Aorta (tissue), 5 donors: ENCODE data around the gene SYNGR2. TPM values are rescaled to one million over a fixed set of nuclear protein-coding genes. Genes with fewer than 3 reads are reported as not detected.

Experiments
- ATAC-seq: fragments of 200-7000 bp; cut with Tn5 transposase; one replicate; pipeline ENCODE4 v1.9.1; 2022; ENCODE audit warnings: moderate library complexity; ENCODE audit not compliant: low FRiP score
- DNase-seq, 2 donors: peaks; one replicate each; pipeline ENCODE4 v3.0.0-alpha.2; 2020
- H3K27ac ChIP-seq, 2 donors: one replicate each; pipeline ENCODE4 v1.5.1; 2013; ENCODE audit warnings: low read length in 2 of 2, mild to moderate bottlenecking in 2 of 2, moderate library complexity in 2 of 2, control low read depth in 1 of 2, inconsistent platforms in 1 of 2, low read depth in 1 of 2
- H3K27me3 ChIP-seq, 2 donors: one replicate each; pipeline ENCODE4 v1.6.1; 2013; ENCODE audit warnings: control low read depth in 1 of 2, low read length in 1 of 2, mild to moderate bottlenecking in 1 of 2, moderate library complexity in 1 of 2; ENCODE audit not compliant: insufficient read depth in 2 of 2, control insufficient read depth in 1 of 2
- H3K36me3 ChIP-seq, 2 donors: one replicate each; pipeline ENCODE4 v1.6.1; 2013; ENCODE audit warnings: control low read depth in 1 of 2, low read length in 1 of 2, mild to moderate bottlenecking in 1 of 2; ENCODE audit not compliant: insufficient read depth in 2 of 2, control insufficient read depth in 1 of 2
- H3K4me1 ChIP-seq, 2 donors: one replicate each; pipeline ENCODE4 v1.6.1; 2013; ENCODE audit warnings: low read length in 2 of 2, control low read depth in 1 of 2, mild to moderate bottlenecking in 1 of 2, moderate library complexity in 1 of 2; ENCODE audit not compliant: insufficient read depth in 2 of 2, control insufficient read depth in 1 of 2
- H3K4me3 ChIP-seq, 2 donors: one replicate each; pipeline ENCODE4 v1.5.1; 2013; ENCODE audit warnings: low read length in 2 of 2, control low read depth in 1 of 2, mild to moderate bottlenecking in 1 of 2
- H3K9me3 ChIP-seq: one replicate; pipeline ENCODE4 v1.6.1; 2013; ENCODE audit warnings: mild to moderate bottlenecking, low read length; ENCODE audit not compliant: control insufficient read depth
- WGBS, 2 donors: extraction: QIAGEN DNeasy Blood & Tissue Kit; methylation state at CpG; one replicate each; pipeline ENCODE4 v1.1.7; 2013; 5-methylcytosine and 5-hydroxymethylcytosine counted together
- intact Hi-C, 2 donors: fragments of 100-400 bp; cut with DNase I; formaldehyde crosslinking; loops; one replicate each; pipeline versions ENCODE4 v1.14.2 to v1.15.0; 2022
- polyA plus RNA-seq, 2 donors: library from polyadenylated mRNA; stranded (reverse); fragments of 200-250 nt; gene quantifications; one replicate each; pipeline ENCODE4 v1.2.3, GENCODE V29; 2013
- total RNA-seq, 2 donors: library from RNA; stranded (reverse); fragmentation: NEBNext Ultra II Directional; extraction: Animal tissue kit (Norgen Biotek cat#: 25700); gene quantifications; one replicate each; pipeline ENCODE4 v1.2.1, GENCODE V29; 2021
- donor health status: healthy with polysubstance abuse.
- donor health status: Bipolar disorder and iron deficiency.
- donor health status: DM: no; HTN: no; CAD: no.
- donor health status: DM: no; HTN: no; CAD: no.
- donor health status: DM: yes; HTN: yes; CAD: no.

The SYNGR2 gene
- total and polyA plus RNA-seq, 4 donors = 49.0 to 91.9 (median 68.8) TPM

DNA sequence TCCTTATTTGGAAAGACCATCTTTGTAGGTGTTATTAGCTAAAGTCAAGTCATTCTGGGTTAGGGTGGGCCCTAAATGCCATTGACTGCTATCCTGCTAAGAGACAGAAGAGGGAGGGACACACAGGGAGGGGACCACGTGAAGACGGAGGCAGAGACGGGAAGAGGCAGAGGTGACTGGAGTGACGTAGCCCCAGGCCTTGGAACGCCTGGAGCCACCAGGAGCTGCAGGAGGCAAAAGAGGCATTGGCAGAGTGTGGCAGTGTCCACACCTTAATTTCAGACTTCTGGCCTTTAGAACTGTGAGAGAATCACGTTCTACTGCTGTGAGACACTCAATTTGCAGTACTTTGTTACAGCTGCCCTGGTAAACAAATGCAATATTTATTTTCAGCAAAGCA, 32.1 kb downstream of the SYNGR2 start:
- 93% methylated on average over 6 of the region's 6 CpGs for WGBS, 2 donors
- H3K27ac ChIP-seq = no peak overlapping the region
- H3K9me3 ChIP-seq = no peaks in the 10 kb centered on the region
- H3K36me3 ChIP-seq = no peaks in the 10 kb centered on the region
- ATAC-seq (no peak), DNase-seq (no peak)
- H3K4me1 ChIP-seq = no peaks in the 10 kb centered on the region
- intact Hi-C loops = no loop called here
- no peak overlapping the region for H3K4me3 ChIP-seq
- H3K27me3 ChIP-seq = no peaks in the 10 kb centered on the region

DNA sequence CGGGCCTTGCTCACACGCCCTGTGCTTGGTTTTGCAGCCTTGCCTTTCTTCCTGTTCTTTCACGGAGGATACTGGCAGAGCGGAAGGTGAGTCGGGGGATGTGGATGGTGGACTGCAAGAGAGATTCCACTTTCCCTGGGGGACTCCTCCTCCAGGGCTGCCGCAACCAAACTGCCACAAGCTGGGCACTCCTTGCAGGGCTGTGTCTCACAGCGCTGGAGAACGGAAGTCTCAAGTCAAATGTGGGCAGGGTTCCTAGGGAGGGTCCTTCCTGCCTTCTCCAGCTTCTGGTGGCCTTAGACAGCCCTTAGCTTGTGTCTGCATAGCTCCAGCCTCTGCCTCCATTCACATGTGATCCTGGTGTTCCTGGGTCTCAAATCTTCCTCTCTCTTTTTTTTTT, 34.3 kb downstream of the SYNGR2 start:
- WGBS, 2 donors = 95% methylated on average over 8 of the region's 8 CpGs
- ATAC-seq = no peak
- Histone ChIP-seq H3K4me1 (no peaks in the 10 kb centered on the region), H3K27me3 (no peaks in the 10 kb centered on the region), H3K4me3 (no peak overlapping the region), H3K27ac (no peak overlapping the region), H3K36me3 (no peaks in the 10 kb centered on the region), H3K9me3 (no peaks in the 10 kb centered on the region)
- DNase-seq = no peak
- intact Hi-C loops = no loop called here

DNA sequence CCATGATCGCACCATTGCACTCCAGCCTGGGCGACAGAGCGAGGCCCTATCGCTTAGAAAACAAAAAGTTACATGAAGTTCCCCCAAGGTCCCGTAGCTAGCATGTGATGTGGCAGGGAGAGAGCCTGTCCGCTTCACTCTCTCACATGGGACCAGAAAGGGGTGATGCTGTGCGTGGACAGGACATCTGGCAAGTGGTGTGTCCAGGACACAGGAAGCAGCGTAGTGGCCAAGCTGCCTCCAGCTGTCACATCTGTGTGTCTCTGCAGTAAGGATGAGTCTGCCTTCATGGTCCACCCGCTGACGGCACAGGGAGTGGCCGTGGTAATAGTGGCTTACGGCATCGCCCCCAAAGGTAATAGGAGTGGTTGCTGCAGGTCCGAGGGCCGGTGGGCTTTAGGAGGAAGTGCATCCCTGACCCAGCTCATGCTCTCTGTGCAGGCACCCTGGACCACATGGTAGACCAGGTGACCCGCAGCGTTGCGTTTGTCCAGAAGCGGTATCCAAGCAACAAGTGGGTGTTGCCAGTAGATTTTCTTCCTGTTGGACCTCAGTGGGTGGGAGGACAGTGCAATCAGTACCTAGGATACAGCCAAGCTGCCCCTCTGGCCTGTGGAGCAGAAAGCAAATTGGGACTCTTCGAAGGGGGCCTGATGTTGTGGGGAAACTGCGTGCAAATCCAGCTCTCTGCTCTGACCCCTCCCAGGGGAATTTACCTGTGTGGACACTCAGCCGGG, 36.2 kb downstream of the SYNGR2 start:
- Histone ChIP-seq H3K27ac (no peak overlapping the region), H3K36me3 (no peaks in the 10 kb centered on the region), H3K4me3 (no peak overlapping the region), H3K27me3 (no peaks in the 10 kb centered on the region), H3K9me3 (no peaks in the 10 kb centered on the region), H3K4me1 (no peaks in the 10 kb centered on the region)
- intact Hi-C loops = no loop called here
- 94 to 95% methylated on average over 22 of the region's 22 CpGs for WGBS, 2 donors
- ATAC-seq = peak; percentile 7
- DNase-seq = no peak

DNA sequence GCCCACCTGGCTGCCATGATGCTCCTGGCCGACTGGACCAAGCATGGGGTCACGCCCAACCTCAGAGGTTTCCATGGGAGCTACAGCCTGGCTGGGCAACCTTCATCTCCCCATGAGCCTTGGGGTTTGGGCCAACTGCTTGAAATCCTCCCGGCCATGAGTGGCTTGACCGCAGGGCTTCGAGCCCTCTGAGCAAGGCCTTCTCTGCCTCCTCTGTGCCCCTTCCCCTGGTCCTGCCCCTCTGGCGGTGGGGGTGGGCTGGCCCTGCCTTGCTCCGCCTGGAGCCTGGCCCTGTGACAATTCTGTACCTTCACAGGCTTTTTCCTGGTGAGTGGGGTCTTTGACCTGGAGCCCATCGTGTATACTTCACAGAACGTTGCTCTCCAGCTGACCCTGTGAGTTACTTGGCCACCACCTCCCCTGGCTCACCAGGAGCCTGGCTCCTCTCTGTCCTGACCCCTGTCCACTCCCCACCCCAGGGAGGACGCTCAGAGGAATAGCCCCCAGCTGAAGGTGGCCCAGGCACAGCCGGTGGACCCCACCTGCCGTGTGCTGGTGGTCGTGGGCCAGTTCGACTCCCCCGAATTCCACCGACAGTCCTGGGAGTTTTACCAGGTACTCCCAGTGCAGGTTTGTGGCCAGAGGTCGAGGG, 36.9 kb downstream of the SYNGR2 start:
- ATAC-seq = peak; percentile 36
- H3K9me3 ChIP-seq = no peaks in the 10 kb centered on the region
- H3K36me3 ChIP-seq = no peaks in the 10 kb centered on the region

DNA sequence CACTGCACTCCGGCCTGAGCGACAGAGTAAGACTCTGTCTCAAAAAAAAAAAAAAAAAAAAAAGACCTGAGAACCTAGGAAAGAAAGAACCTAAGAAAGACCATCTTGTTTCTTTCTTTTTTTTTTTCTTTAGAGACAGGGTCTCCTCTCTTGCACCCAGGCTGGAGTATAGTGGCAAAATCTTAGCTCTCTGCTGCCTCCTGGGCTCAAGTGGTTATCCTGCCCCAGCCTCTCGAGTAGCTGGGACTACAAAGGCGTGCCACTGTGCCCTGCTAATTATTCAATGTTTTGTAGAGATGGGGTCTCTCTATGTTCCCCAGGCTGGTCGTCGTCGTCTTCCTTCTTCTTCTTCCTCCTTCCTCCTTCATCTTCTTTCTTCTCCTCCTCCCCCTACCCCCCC, 37.9 kb downstream of the SYNGR2 start:
- intact Hi-C loops = no loop called here
- no peaks in the 10 kb centered on the region for H3K4me1 ChIP-seq
- DNase-seq (no peak), ATAC-seq (no peak)
- H3K4me3 ChIP-seq = no peak overlapping the region
- H3K27ac ChIP-seq = no peak overlapping the region
- H3K36me3 ChIP-seq = no peaks in the 10 kb centered on the region
- 80 to 86% methylated on average over 7 of the region's 7 CpGs for WGBS, 2 donors
- H3K9me3 ChIP-seq = no peaks in the 10 kb centered on the region
- H3K27me3 ChIP-seq = no peaks in the 10 kb centered on the region

More for the DNA sequence above, 36.9 kb downstream of the SYNGR2 start:
- DNase-seq = no peak
- Histone ChIP-seq H3K27me3 (no peaks in the 10 kb centered on the region), H3K27ac (no peak overlapping the region), H3K4me1 (no peaks in the 10 kb centered on the region), H3K4me3 (no peak overlapping the region)
- intact Hi-C loops = no loop called here
- WGBS, 2 donors = 90 to 91% methylated on average over 17 of the region's 17 CpGs

DNA sequence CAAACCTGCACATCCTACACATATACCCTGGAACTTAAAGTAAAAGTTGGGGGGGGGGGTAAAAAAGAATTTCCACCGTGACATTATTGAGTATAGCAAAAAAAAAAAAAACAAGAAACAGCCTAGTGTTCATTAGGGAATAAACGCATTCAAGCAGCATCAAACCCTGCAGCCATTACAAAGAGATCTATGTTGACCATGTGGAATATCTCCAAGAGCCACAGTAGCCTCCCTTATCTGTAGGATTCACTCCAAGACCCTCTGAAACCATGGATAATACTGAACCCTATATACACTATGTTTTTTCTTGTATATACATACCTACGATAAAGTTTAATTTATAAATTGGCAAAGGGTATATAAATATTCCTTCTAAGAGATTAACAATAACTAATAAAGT, 40.1 kb downstream of the SYNGR2 start:
- intact Hi-C loops = no loop called here
- no peak for ATAC-seq
- Histone ChIP-seq H3K27me3 (no peaks in the 10 kb centered on the region), H3K27ac (no peak overlapping the region), H3K36me3 (no peaks in the 10 kb centered on the region), H3K9me3 (no peaks in the 10 kb centered on the region), H3K4me1 (no peaks in the 10 kb centered on the region), H3K4me3 (no peak overlapping the region)
- no peak for DNase-seq
- WGBS, 2 donors = 73 to 79% methylated on average over 3 of the region's 3 CpGs

DNA sequence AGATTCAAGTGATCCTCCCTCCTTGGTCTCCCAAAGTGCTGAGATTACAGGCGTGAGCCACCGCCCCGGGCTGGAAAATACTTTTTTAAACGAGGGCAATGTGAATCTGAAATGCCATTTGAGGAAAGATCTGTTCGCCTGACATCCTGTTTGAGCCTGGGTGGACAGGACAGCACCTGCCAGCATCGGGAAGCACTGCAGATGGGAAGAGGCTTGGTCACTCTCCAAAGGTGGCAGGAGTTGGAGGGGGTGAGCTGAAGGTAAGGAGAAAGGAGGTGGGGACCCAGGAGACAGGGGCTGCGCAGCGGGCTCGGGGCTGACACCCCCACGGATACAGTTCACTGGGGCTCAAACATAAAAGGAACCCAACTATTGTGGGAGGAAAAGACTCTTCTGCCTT, 41.7 kb downstream of the SYNGR2 start:
- Histone ChIP-seq H3K36me3 (no peaks in the 10 kb centered on the region), H3K9me3 (no peaks in the 10 kb centered on the region), H3K4me3 (no peak overlapping the region), H3K4me1 (no peaks in the 10 kb centered on the region), H3K27ac (no peak overlapping the region), H3K27me3 (no peaks in the 10 kb centered on the region)
- intact Hi-C loops = no loop called here
- DNase-seq (no peak), ATAC-seq (no peak)
- WGBS, 2 donors = 85 to 88% methylated on average over 10 of the region's 10 CpGs

DNA sequence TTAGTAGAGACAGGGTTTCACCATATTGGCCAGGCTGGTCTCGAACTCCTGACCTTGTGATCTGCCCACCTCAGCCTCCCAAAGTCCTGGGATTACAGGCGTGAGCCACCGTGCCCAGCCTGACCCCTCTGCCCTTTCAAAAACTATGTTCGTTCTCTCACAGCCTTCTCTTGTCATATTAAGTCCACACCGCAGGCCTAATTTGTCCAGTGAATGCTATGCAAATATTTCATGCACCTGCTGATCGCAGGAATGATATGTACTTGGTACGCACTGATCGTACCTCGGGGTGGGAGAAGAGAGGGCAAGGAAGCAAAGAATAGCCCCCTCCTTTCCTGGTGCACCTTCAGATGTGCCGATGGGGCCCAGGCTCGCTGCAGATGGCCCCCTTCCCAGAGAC, 42.7 kb downstream of the SYNGR2 start:
- Histone ChIP-seq H3K27me3 (no peaks in the 10 kb centered on the region), H3K27ac (no peak overlapping the region), H3K4me1 (no peaks in the 10 kb centered on the region), H3K36me3 (no peaks in the 10 kb centered on the region), H3K4me3 (no peak overlapping the region), H3K9me3 (no peaks in the 10 kb centered on the region)
- intact Hi-C loops = no loop called here
- WGBS, 2 donors = 86 to 91% methylated on average over 11 of the region's 11 CpGs
- ATAC-seq (no peak), DNase-seq (no peak)
